Measurements from ENCODE around the gene UNG. TPM values are rescaled to one million over a fixed set of nuclear protein-coding genes. Genes with fewer than 3 reads are reported as not detected.

The UNG gene
- total and polyA plus RNA-seq, 2 of the 4 experiments (the other 2 are of a cell fraction), result 13.3 to 16.0 TPM

DNA sequence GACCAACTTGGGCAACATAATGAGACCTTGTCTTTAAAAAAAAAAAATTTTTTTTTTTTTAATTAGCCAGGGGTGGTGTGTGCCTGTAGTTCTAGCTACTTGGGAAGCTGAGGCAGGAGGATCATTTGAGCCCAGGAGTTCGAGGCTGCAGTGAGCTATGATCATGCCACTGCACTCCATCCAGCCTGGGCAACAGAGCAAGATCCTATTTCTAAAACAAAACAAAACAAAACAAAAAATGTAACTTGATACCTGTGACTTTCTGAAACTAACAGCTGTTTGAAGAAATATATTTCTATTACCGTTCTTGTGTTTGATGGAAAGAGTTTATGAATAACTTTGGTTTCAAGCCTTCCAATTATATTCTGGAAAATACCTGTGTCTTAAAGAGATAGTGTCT, 17.2 kb downstream of the UNG start:
- H3K4ac ChIP-seq (ENCODE audit: low read depth, low read length), result no peak overlapping the region
- H3K23ac ChIP-seq (ENCODE audit: low read depth, low read length), result no peak overlapping the region
- no peak overlapping the region for H4K5ac ChIP-seq (ENCODE audit: low read depth, low read length)
- no peak for ATAC-seq (ENCODE audit: low read depth)
- H2AK5ac ChIP-seq (ENCODE audit: low read depth, low read length), result no peak overlapping the region
- H3K9ac ChIP-seq (ENCODE audit: low read depth, low read length), result no peak overlapping the region
- H3K18ac ChIP-seq (ENCODE audit: low read depth, low read length), result no peak overlapping the region
- CTCF ChIA-PET, result interaction anchor here (1.2 kb wide), 1 partner anchor 279 kb away, joined by 3 read pairs; no protein-coding TSS in a partner anchor
- H4K8ac ChIP-seq (ENCODE audit: low read depth in 2 of 2, low read length in 2 of 2), result no peak overlapping the region
- H2AFZ ChIP-seq (replicated peaks; ENCODE audit: low read length, poor library complexity), result no peak overlapping the region
- POLR2A ChIA-PET (ENCODE audit: unreplicated experiment), result no interaction called here
- H2BK15ac ChIP-seq (ENCODE audit: low read depth, low read length), result no peak overlapping the region
- no CpG with 5 or more reads among the region's 2 CpGs for WGBS, 2 experiments (ENCODE audit: extremely low coverage in 2 of 2, insufficient read length in 1 of 2)
- H3K9me1 ChIP-seq (ENCODE audit: insufficient read depth, low read length), result peaks cover 5% of the 10 kb centered on the region; the same call in 1 of the 2 replicates
- H3K27ac ChIP-seq (ENCODE audit: insufficient read depth, low read length), result no peak overlapping the region
- intact Hi-C loops (cut with micrococcal nuclease) (no loop called here), in situ Hi-C loops (cut with MboI; ENCODE audit: low sequenced_read_pairs) (loop anchor here (5.0 kb wide), 1 partner anchor 273 kb away; no protein-coding TSS in a partner anchor), dilution Hi-C loops (cut with HindIII; ENCODE audit: low sequenced_read_pairs, unreplicated experiment) (no loop called here)
- H2BK20ac ChIP-seq (ENCODE audit: low read depth, low read length), result no peak overlapping the region
- no peaks in the 10 kb centered on the region for H3K4me1 ChIP-seq (ENCODE audit: control insufficient read depth, insufficient read depth, low read length)
- BruUV-seq (replicated peaks), result no TSS peak
- H4K91ac ChIP-seq (ENCODE audit: insufficient read depth, low read depth, low read length), result no peak overlapping the region
- DNase-seq, result no peak
- H3K9me3 ChIP-seq (ENCODE audit: control insufficient read depth, insufficient read depth, low read length), result no peaks in the 10 kb centered on the region
- peaks cover 0 to 5% of the 10 kb centered on the region in 2 experiments; a peak in 1 of 4 replicates for H3K79me1 ChIP-seq (ENCODE audit: low read depth in 1 of 2, low read length in 2 of 2)
- no peak overlapping the region for H3K4me3 ChIP-seq (ENCODE audit: insufficient read depth, low read depth, low read length)
- H3K56ac ChIP-seq (ENCODE audit: extremely low read depth, insufficient read depth, low read length), result no peak overlapping the region
- no peak overlapping the region for H3K14ac ChIP-seq (replicated peaks; ENCODE audit: low read depth, low read length)
- peaks cover 3% of the 10 kb centered on the region for H3K36me3 ChIP-seq (ENCODE audit: control insufficient read depth, insufficient read depth, low read length)
- no peaks in the 10 kb centered on the region for H4K20me1 ChIP-seq (ENCODE audit: insufficient read depth, low read length)
- H2AK9ac ChIP-seq (replicated peaks; ENCODE audit: low read depth, low read length, poor library complexity), result no peak overlapping the region
- no peak overlapping the region for H2BK120ac ChIP-seq (ENCODE audit: low read depth, low read length)
- H2BK5ac ChIP-seq (ENCODE audit: low read depth, low read length, poor library complexity, severe bottlenecking), result no peak overlapping the region
- no peak for TF ChIP-seq CHD1 (IDR thresholded peaks at IDR 0.05; ENCODE audit: low read depth, low read length)
- TF ChIP-seq, protein P1, sequence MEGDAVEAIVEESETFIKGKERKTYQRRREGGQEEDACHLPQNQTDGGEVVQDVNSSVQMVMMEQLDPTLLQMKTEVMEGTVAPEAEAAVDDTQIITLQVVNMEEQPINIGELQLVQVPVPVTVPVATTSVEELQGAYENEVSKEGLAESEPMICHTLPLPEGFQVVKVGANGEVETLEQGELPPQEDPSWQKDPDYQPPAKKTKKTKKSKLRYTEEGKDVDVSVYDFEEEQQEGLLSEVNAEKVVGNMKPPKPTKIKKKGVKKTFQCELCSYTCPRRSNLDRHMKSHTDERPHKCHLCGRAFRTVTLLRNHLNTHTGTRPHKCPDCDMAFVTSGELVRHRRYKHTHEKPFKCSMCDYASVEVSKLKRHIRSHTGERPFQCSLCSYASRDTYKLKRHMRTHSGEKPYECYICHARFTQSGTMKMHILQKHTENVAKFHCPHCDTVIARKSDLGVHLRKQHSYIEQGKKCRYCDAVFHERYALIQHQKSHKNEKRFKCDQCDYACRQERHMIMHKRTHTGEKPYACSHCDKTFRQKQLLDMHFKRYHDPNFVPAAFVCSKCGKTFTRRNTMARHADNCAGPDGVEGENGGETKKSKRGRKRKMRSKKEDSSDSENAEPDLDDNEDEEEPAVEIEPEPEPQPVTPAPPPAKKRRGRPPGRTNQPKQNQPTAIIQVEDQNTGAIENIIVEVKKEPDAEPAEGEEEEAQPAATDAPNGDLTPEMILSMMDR (conservative IDR thresholded peaks at IDR 0.05; ENCODE audit: low read depth, low read length), result no peak
- TF ChIP-seq SMC3 (IDR thresholded peaks at IDR 0.05; ENCODE audit: low read depth, low read length), result no peak
- TF ChIP-seq FOS (IDR thresholded peaks at IDR 0.05; ENCODE audit: low read depth, low read length), result no peak
- TF ChIP-seq BHLHE40 (IDR thresholded peaks at IDR 0.05; ENCODE audit: low read depth, low read length), result no peak
- TF ChIP-seq, protein P2, sequence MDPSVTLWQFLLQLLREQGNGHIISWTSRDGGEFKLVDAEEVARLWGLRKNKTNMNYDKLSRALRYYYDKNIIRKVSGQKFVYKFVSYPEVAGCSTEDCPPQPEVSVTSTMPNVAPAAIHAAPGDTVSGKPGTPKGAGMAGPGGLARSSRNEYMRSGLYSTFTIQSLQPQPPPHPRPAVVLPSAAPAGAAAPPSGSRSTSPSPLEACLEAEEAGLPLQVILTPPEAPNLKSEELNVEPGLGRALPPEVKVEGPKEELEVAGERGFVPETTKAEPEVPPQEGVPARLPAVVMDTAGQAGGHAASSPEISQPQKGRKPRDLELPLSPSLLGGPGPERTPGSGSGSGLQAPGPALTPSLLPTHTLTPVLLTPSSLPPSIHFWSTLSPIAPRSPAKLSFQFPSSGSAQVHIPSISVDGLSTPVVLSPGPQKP (IDR thresholded peaks at IDR 0.05; ENCODE audit: borderline replicate concordance, low read depth, low read length), result no peak
- TF ChIP-seq RCOR1 (IDR thresholded peaks at IDR 0.05; ENCODE audit: insufficient replicate concordance, low read length), result no peak
- TF ChIP-seq RAD21 (IDR thresholded peaks at IDR 0.05; ENCODE audit: low read length), result no peak
- TF ChIP-seq, protein P3, sequence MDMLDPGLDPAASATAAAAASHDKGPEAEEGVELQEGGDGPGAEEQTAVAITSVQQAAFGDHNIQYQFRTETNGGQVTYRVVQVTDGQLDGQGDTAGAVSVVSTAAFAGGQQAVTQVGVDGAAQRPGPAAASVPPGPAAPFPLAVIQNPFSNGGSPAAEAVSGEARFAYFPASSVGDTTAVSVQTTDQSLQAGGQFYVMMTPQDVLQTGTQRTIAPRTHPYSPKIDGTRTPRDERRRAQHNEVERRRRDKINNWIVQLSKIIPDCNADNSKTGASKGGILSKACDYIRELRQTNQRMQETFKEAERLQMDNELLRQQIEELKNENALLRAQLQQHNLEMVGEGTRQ (IDR thresholded peaks at IDR 0.05; ENCODE audit: low read depth, low read length), result no peak
- no peak for TF ChIP-seq MAZ (IDR thresholded peaks at IDR 0.05; ENCODE audit: borderline replicate concordance, low read depth, low read length)
- no peak for TF ChIP-seq RFX5 (IDR thresholded peaks at IDR 0.05; ENCODE audit: low read depth, low read length)
- no peak for TF ChIP-seq MXI1 (IDR thresholded peaks at IDR 0.05; ENCODE audit: borderline replicate concordance, low read depth, low read length)
- no peak for TF ChIP-seq MAFK (IDR thresholded peaks at IDR 0.05; ENCODE audit: low read depth, low read length)
- no peak for TF ChIP-seq NFE2L2 (IDR thresholded peaks at IDR 0.05; ENCODE audit: low read depth, low read length)
- TF ChIP-seq POLR2A (IDR thresholded peaks at IDR 0.05; ENCODE audit: low read depth, low read length), result no peak
- no peak for TF ChIP-seq CEBPB (IDR thresholded peaks at IDR 0.05; ENCODE audit: low read depth, low read length)
- no peak overlapping the region for H3K4me2 ChIP-seq (ENCODE audit: low read depth, low read length)
- no peaks in the 10 kb centered on the region for H3K27me3 ChIP-seq (ENCODE audit: control insufficient read depth, insufficient read depth, low read length)
